ENCODE data around the gene LILRB5.
"Not testable (repeated sequence)": the region's sequence is repeated elsewhere in the genome, so short reads cannot be mapped to it uniquely, and the experiment has no call there.

Gene LILRB5

DNA sequence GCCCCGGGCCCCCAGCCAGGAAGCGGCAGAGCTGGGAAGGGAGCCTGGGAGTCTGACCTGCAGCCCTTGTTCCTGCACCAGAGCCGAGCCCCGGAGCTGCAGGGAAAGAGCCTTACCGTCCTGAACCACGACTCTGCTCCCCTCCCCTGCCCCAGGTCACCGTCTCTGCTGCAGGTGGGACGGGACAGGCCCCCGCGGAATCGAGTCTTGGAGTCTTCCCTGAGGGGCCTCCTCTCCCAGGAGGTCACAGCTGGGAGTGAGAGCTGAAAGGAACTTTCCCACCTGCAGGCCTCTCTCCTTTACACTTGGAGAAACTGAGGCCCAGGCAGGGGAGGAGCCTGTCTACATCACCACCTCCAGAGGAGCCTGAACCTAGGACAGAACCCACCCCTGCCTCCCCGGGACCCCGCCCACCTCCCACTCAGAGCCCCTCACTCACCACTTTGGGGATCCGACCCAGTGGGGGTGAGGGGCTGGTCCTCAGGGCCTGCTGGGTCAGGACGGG, 20.1 kb upstream of the LILRB5 start:
- DNase-seq, result not testable (repeated sequence)

- DNase-seq, result no peak
Observed at GRCh38 chr19:54275951-54276350, 18.9 kb upstream of the LILRB5 start.

- DNase-seq, result not testable (repeated sequence)
Observed at GRCh38 chr19:54274516-54274915, 17.4 kb upstream of the LILRB5 start.

GRCh38 chr19:54273821-54274220, 16.7 kb upstream of the LILRB5 start:
- DNase-seq, result no peak

DNA sequence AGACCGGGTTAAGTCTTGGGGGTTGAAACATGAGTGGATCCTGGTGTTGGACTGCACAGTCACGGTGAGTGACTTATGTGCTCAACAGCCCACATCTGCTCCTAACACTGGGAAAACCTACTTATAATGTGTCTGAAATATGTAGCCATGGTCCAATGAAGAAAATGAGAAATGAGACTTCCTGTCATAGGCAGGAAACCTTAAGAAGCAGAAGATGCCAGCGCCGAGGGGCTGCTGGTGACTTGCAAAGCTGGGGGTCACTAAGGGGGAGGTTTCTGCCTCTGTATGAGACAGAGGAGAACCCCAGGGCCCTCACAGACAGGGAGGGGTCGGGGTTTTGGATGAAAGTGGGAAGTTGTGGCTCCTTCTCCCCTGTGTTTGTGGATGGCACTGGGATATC, 15.1 kb upstream of the LILRB5 start:
- DNase-seq, result not testable (repeated sequence)

DNA sequence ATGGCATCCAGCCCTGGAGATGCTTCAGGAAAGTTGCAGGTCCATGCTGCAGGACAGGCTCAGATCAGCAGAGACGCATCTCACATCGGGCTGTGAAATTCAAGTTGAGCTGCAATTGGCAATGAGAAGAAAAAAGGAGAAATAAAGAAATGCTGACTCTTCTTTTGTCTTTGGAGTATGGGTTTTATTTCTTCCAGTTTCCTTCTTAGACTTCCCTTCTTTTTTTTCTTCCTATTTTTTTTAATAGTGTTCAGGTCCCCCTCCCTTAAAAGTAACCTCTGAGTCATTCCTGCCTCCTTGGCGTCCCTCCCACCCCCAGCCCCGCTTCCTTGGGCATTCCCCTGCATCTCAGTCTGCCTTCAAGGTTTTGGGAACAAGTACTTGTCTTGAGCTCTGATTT, 14.5 kb upstream of the LILRB5 start:
- not testable (repeated sequence) for DNase-seq

GRCh38 chr19:54271106-54271505, 14.0 kb upstream of the LILRB5 start:
- DNase-seq, result peak in 13 of 58 donors; percentile 1 to 35 (median 9)

DNA sequence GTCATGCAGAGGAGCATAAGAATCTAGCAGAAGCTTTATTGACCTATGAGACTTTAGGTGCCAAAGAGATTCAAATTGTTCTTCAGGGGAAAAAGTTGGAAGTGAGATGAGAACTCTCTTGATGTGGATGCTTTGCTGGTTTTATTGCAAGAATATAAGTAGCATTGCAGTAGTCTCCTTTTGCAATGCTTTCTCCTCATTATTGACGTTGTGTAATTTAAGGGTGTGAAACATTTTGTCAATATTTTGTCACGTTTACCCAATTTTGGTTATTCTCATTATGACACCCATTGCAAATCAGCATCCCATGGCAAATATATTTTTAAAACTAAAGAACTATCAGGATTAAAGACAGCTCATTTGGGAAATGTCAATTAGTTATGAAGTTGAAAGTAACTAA, 11.9 kb upstream of the LILRB5 start:
- no peak for DNase-seq

DNA sequence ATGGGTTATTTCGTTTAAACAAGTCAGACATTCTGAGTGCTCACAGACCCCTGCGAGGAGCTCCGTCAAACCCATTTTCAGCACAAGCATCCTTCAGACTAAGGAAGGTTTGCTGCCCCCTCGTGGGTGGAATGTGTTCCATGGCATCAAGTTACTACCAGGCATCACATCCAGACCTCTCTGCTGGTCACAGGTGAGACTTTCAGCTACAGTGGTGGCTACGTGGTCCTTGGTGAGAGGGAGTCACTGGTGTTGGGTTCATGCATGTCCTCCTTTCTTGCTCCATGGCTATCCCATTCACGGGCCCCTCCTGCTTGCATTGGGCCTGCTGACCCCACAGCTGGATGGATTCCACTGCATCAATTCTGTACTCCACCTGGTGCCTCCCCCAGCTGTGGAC, 9.1 kb upstream of the LILRB5 start:
- peak in 28 of 58 donors; percentile 1 to 71 (median 14) for DNase-seq

DNA sequence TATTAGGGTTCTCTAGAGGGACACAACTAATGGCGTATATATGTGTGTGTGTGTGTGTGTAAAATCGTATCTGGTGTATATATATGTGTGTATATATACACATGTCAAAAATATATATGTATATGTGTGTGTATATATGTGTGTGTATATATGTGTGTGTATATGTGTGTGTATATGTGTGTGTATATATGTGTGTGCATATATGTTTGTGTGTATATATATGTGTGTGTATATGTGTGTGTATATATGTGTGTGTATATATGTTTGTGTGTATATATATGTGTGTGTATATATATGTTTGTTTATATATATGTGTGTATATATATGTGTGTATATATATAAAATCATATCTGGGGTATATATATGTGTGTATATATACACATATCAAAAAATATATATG, 5.4 kb upstream of the LILRB5 start:
- DNase-seq, result no peak

DNA sequence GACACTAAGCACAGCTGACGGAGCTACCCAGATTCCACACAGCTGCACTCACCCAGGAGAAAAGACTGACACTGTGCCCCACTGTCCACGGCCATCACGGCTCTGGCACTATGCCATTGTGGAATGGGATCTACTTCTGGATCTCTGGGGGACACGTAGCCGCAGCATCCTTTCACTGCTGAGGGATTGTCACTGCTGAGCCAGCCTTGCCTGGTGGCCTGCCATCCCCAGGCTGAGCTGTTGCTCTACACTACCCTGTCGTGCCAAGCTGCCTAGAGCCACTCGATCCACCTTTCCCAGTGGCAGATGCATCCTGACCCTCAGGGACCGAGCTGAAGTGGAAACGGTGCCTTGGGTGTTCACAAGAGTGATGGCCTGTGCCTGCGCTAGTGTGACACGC, 5.0 kb upstream of the LILRB5 start:
- DNase-seq, result no peak

DNA sequence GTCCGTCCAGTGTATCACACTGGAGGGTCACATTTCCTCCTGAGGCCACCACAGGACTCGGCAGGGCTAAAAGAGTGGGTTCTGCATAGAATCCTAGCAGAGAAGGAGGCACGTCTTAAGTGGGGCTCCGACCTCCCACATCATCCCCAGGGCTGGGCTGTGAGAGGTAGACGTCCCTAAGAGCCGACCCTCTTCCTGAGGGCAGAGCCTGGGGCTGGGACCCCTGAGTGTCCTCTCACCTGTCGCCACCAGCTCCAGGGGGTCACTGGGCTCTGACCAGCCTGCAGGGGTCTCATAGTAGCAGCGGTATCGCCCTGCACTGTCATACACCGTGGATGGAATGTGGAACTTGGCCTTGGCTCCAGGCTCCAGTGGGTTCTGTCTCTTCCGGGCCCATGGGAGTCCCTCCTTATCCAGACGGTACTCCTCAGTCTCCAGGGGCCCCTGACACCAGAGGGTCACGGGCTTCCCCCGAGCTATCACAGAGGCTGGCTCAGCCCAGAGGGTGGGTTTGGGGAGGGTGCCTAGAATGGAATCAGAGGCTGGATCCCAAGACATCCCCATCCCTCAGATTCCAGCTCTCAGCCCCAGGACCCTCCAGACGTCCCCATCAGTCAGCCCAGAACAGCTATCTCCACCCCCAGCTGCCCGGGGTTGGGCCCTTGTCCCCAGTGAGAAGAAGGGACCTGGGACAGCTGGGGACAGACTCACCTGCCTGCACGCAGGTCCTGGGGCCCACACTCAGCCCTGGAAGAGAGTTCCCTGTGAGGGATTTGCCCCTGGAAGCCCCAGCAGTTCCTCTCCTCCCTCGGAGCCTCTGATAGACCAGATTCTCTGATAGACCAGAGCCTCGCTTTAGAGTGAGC, 590 bp downstream of the LILRB5 start:
- DNase-seq, result no peak

DNA sequence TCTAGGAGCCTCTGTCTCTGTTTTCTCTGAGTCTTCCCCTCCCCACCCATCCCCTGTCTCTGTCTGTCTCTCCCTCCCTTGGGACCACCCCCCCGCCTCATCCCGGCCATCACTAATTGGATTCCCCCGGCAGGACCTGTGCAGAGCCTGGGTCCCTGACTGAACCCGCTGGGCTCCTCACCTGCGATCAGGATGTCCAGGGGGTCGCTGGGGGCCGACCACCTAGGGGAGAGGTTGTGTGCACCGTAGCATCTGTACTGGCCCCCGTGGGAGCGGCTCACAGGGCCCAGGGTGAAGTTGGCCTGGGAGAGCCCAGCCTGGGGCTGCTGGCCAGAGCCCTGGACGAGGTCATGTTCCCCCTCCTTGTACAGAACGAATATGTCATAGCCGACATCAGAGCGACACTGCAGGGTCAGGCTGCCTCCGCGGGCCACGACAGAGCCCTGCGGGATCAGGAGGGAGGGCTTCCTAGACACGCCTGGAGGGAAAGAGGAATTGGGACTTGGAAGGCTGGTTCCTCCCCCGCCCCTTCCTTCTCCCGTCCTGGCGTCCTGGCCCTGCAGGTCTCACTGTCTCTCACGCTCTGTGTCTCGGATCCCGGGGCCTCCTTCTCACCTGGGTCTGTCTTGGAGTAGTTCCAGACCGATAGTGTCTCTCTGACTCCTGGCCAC, 1.8 kb downstream of the LILRB5 start:
- DNase-seq, result no peak

- DNase-seq, result no peak
Observed at GRCh38 chr19:54254195-54254906, 2.7 kb downstream of the LILRB5 start.

- DNase-seq, result no peak
Observed at GRCh38 chr19:54253331-54254194, 3.5 kb downstream of the LILRB5 start.

DNA sequence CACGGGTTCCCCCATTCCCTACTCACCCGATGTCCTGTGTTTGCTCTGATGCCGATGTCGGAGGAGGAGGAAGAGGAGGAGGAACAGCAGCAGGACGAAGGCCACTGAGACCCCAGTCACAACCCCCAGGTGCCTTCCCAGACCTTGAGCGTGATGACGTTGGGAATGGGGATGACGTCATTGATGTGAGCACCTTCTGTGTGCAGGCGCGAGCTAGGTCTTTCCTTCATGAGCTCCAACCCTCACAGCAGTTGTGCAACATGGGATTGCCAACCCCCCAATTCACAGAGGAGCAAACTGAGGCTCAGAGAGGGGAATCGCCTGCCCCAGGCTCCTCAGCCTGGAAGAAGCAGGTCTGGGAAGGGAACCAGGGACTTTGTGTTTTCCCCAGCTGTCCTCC, 4.2 kb downstream of the LILRB5 start:
- no peak for DNase-seq

DNA sequence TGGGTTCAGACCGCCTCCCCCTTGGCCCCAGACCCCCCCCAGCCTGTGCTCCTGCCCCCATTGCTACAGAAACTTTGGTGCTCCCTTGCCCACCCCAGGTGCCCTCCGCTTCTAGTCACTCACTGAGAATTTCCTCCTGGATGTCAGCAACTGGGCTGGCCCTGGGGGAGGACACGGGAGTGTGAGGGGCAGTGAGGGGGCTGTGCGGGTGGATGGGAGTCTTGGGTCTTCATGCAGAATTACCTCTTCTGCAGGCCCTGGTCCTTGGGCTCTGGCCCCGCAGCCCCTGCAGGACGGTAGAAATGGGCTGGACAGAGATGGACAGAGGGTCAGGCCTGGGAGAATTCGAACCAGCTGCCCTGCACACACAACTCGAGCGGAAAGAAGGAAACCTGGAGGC, 4.8 kb downstream of the LILRB5 start:
- DNase-seq, result no peak

DNA sequence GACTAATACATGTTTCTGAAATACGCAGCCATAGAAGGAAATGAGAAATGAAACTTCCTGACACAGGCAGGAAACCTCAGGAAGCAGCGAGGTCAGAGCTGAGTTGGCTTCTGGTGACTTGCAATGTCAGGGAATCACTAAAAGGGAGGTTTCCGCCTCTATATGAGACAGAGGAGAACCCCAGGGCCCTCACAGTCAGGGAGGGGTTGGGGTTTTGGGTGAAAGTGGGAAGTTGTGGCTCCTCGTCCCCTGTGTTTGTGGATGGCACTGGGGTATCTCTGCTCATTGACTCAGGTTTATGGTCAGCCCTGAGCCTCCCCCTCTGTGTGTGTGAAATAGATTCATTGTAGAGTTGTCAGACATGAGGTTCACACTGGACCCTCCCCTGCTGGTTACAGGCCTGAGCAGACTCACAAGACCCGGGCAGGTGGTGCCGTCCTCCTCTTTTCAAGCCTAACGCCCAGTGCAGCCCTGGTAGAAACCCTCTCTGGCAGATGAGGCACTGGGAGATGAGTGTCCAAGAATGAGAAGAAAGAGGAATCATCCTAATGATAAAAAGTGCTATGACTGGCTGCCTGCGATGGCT, 9.0 kb downstream of the LILRB5 start:
- peak in 15 of 58 donors; percentile 3 to 50 (median 20) for DNase-seq

GRCh38 chr19:54247106-54247930, 9.8 kb downstream of the LILRB5 start:
- no peak for DNase-seq

DNA sequence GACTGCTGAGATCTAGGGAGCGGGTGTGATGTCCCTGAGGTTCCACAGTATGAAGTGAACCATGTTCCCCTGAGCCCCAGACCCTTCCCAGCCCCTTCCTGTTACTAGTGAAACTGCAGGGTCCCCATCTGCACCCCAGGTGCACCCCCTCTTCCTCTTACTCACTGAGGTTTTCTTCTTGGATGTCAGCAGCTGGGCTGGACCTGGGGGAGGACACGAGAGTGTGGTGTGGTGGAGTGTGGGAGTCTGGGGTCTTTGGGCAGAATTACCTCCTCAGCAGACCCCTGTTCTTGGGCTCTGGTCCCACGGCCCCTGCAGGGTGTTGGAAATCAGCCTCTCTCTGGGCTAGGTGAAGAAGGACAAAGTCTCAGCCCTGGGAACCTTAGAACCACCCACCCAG, 11.1 kb downstream of the LILRB5 start:
- no peak for DNase-seq

Measured in anterior cingulate cortex (tissue), 58 donors.